ENCODE measurements around the gene EPB41L2.

Gene EPB41L2

DNA sequence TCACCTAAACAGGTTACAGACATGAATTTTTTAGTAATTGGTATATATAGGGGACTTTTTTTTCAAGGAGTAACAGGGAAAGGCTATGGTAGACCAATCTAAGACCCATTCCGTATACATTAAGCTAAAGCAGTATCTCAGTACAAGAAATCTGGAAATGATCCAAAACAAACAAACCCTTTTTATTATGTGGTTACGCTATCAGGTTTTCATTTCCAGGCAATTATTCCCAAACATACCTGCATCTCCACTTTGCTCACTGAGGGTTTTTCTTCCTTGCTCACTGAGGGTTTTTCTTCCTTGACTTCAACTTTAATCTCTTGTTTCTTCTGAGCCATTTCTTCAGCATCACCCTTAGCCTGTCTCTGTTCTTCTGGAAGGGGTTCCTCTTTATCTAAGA, 107.3 kb downstream of the EPB41L2 start:
- H3K4me1 Mint-ChIP-seq, result peaks cover 6% of the 10 kb centered on the region
- peaks cover 60% of the 10 kb centered on the region for H3K36me3 Mint-ChIP-seq (ENCODE audit: low read depth)
- no peak for DNase-seq
- no peak overlapping the region for H3K4me3 Mint-ChIP-seq
- TF ChIP-seq CTCF (IDR thresholded peaks at IDR 0.05), result no peak
- H3K27ac Mint-ChIP-seq, result no peak overlapping the region
- H3K9me3 Mint-ChIP-seq, result peaks cover 4% of the 10 kb centered on the region
- no peaks in the 10 kb centered on the region for H3K27me3 Mint-ChIP-seq (ENCODE audit: low read depth, poor library complexity)

DNA sequence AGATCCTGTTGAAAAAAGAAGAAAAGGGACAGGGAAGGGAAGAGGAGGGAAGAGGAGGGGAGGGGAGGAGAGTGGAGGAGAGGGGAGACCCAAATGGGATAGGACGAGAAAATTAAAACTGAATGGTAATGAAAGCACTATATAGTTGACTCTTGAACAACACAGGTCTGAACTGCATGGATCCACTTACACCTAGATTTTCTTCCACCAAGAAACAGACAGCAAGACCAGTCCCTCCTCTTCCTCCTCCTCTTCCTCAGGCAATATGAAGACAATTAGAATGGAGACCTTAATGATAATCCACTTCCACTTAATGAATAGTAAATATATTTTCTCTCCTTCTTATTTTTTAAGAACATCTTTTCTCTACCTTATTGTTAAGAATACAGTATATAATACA, 113.5 kb downstream of the EPB41L2 start:
- Mint-ChIP-seq H3K27me3 (ENCODE audit: low read depth, poor library complexity) (no peaks in the 10 kb centered on the region), H3K4me3 (no peak overlapping the region), H3K4me1 (peaks cover 28% of the 10 kb centered on the region), H3K36me3 (ENCODE audit: low read depth) (peaks cover 33% of the 10 kb centered on the region), H3K27ac (no peak overlapping the region), H3K9me3 (peaks cover 4% of the 10 kb centered on the region)
- no peak for TF ChIP-seq CTCF (IDR thresholded peaks at IDR 0.05)
- no peak for DNase-seq

- Mint-ChIP-seq H3K4me1 (peaks cover 36% of the 10 kb centered on the region), H3K27me3 (ENCODE audit: low read depth, poor library complexity) (no peaks in the 10 kb centered on the region), H3K36me3 (ENCODE audit: low read depth) (peaks cover 27% of the 10 kb centered on the region), H3K27ac (no peak overlapping the region), H3K9me3 (no peaks in the 10 kb centered on the region), H3K4me3 (no peak overlapping the region)
- no peak for TF ChIP-seq CTCF (IDR thresholded peaks at IDR 0.05)
- DNase-seq, result no peak
These were observed 115.6 kb downstream of the EPB41L2 start for GRCh38 chr6:130947464-130947863.

DNA sequence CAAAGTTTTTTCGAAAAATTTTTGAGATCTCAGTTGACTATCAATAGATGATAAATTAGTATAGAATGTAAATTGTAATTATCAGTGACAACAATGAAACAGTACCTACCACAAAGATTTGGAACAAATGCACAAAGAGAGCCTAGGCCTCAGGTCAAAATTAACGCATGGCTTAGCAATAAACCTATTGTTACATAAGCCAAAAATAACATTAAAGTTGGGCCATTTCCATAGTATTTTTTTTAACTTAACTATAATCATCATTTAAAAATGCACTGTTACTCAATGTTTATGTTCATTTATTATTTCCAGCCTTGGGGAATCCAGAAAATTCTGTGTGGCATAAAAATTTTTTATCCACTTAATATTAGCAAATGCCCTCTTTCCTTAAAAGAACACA, 117.0 kb downstream of the EPB41L2 start:
- Mint-ChIP-seq H3K9me3 (no peaks in the 10 kb centered on the region), H3K36me3 (ENCODE audit: low read depth) (peaks cover 20% of the 10 kb centered on the region), H3K4me1 (peaks cover 36% of the 10 kb centered on the region), H3K27me3 (ENCODE audit: low read depth, poor library complexity) (peaks cover 3% of the 10 kb centered on the region), H3K27ac (no peak overlapping the region), H3K4me3 (no peak overlapping the region)
- TF ChIP-seq CTCF (IDR thresholded peaks at IDR 0.05), result no peak
- no peak for DNase-seq

DNA sequence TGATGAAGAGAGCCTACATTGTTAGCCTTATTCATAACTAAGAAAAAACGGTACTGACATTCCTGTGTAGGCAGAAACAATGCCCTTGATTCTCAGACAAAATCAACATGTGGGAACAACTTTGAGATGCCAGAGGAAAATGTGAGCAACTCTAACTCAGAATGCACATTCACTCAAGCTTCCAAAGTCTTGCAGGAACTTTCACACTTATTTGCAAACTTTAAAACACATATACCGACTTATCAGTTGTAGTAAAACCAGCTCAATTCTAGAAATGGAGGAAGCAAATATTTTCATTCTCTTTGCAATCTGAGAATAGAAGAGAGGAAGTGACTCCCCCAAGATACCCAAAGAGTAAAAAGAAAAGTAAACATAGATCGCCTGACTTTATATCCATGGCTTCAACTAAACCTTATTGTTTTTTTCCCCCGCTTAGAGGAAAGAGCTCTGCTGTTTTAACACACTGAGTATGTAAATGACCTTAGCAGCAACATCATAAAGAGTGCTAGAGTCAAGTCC, 117.6 kb downstream of the EPB41L2 start:
- no peak overlapping the region for H3K4me3 Mint-ChIP-seq
- H3K36me3 Mint-ChIP-seq (ENCODE audit: low read depth), result peaks cover 16% of the 10 kb centered on the region
- peaks cover 3% of the 10 kb centered on the region for H3K27me3 Mint-ChIP-seq (ENCODE audit: low read depth, poor library complexity)
- H3K9me3 Mint-ChIP-seq, result no peaks in the 10 kb centered on the region
- H3K4me1 Mint-ChIP-seq, result peaks cover 36% of the 10 kb centered on the region
- TF ChIP-seq CTCF (IDR thresholded peaks at IDR 0.05), result no peak
- peak overlapping the region; percentile 57 for H3K27ac Mint-ChIP-seq
- DNase-seq, result no peak

DNA sequence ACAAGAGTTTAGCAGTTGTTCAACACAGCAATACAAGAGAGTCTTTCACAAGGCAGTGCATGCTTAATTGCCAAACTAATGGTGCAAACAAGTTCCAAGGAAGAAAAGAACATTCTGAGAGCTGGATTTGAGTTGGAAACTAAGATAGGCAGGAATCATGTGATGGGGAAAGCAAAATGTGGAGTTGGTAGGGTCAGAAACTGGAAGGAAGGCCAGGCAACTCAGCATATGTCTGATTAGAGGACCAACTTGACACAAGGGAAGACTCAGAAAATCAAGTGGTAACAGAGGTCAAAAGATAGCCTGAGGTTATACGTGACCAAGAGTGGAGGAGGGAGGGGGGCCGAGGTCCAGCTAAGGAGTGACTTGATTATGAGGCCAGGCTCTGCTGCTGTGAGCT, 118.6 kb downstream of the EPB41L2 start:
- H3K36me3 Mint-ChIP-seq (ENCODE audit: low read depth), result peaks cover 13% of the 10 kb centered on the region
- peaks cover 3% of the 10 kb centered on the region for H3K27me3 Mint-ChIP-seq (ENCODE audit: low read depth, poor library complexity)
- no peak for DNase-seq
- no peaks in the 10 kb centered on the region for H3K9me3 Mint-ChIP-seq
- peaks cover 36% of the 10 kb centered on the region for H3K4me1 Mint-ChIP-seq
- peak overlapping the region; percentile 96 for H3K27ac Mint-ChIP-seq
- no peak overlapping the region for H3K4me3 Mint-ChIP-seq
- TF ChIP-seq CTCF (IDR thresholded peaks at IDR 0.05), result no peak

Measured in nephron progenitor cell (in vitro differentiated cells).